Measurements from ENCODE around the gene ROR1. TPM values are rescaled to one million over a fixed set of nuclear protein-coding genes. Genes with fewer than 3 reads are reported as not detected.

ROR1 gene
- total and polyA plus RNA-seq, 2 donors (not counting 3 experiments of a cell fraction or from before 2014, with no cell fraction given): 2.6 to 3.5 TPM

DNA sequence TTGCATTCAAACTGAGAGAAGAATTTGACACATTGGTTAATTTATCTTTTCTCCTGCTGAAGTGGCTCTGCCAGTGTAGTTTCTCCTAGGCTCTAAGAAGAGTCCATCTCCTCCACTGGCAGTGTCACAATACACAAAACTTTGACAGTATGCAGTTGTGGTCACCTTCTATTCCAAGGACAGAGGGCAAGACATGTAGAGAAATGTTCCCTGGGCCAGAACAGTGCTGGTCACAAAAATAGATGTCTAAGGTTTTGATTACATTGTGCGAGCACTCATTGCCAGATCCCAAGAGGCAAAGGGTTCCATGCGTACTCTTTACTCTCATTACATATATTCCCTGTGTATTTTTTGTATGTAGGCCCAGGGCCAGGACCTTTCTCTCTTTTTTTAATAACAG is 281.5 kb downstream of the ROR1 start:
- no peak overlapping the region for H3K4me3 ChIP-seq (replicated peaks in 1 of 3; ENCODE audit: insufficient read depth in 1 of 3, low read depth in 1 of 3, low read length in 3 of 3)
- ChIA-PET CTCF (no interaction called here), POLR2A (no interaction called here)
- dilution Hi-C loops (cut with MboI; ENCODE audit: extremely low pct_ligation_motif_present, low sequenced_read_pairs): no loop called here
- H3K4me1 ChIP-seq (ENCODE audit: control insufficient read depth, extremely low read depth, insufficient read depth, low read length): no peaks in the 10 kb centered on the region
- TF ChIP-seq, protein P1, sequence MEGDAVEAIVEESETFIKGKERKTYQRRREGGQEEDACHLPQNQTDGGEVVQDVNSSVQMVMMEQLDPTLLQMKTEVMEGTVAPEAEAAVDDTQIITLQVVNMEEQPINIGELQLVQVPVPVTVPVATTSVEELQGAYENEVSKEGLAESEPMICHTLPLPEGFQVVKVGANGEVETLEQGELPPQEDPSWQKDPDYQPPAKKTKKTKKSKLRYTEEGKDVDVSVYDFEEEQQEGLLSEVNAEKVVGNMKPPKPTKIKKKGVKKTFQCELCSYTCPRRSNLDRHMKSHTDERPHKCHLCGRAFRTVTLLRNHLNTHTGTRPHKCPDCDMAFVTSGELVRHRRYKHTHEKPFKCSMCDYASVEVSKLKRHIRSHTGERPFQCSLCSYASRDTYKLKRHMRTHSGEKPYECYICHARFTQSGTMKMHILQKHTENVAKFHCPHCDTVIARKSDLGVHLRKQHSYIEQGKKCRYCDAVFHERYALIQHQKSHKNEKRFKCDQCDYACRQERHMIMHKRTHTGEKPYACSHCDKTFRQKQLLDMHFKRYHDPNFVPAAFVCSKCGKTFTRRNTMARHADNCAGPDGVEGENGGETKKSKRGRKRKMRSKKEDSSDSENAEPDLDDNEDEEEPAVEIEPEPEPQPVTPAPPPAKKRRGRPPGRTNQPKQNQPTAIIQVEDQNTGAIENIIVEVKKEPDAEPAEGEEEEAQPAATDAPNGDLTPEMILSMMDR (IDR thresholded peaks at IDR 0.05; ENCODE audit: extremely low read depth in 1 of 2, insufficient read depth in 1 of 2, low read depth in 1 of 2, low read length in 2 of 2): no peak
- TF ChIP-seq FOS (IDR thresholded peaks at IDR 0.05; ENCODE audit: borderline replicate concordance, insufficient read depth, low read length) (no peak), EZH2 (IDR thresholded peaks at IDR 0.05; ENCODE audit: borderline replicate concordance, low read depth, low read length, severe bottlenecking) (no peak)
- TF ChIP-seq, protein P2, sequence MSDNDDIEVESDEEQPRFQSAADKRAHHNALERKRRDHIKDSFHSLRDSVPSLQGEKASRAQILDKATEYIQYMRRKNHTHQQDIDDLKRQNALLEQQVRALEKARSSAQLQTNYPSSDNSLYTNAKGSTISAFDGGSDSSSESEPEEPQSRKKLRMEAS (IDR thresholded peaks at IDR 0.05; ENCODE audit: insufficient read depth, insufficient read length): no peak
- H2AFZ ChIP-seq (ENCODE audit: low read depth, low read length): no peak overlapping the region
- DNase-seq (ENCODE audit: low read depth, low spot score) (no peak), FAIRE-seq (no peak)
- no peaks in the 10 kb centered on the region for H3K27me3 ChIP-seq (ENCODE audit: control insufficient read depth in 2 of 2, insufficient read depth in 2 of 2, low read length in 2 of 2)
- H3K9me3 ChIP-seq (replicated peaks; ENCODE audit: control insufficient read depth, insufficient read depth, low read length): no peaks in the 10 kb centered on the region
- no peak overlapping the region for H3K27ac ChIP-seq (ENCODE audit: insufficient read depth, low read depth, low read length)
- H3K4me2 ChIP-seq (ENCODE audit: insufficient read depth, low read length): no peak overlapping the region
- H4K20me1 ChIP-seq (replicated peaks; ENCODE audit: control insufficient read depth, extremely low read depth, insufficient read depth, low read length): no peaks in the 10 kb centered on the region
- intact Hi-C loops (cut with micrococcal nuclease): no loop called here
- H3K9me1 ChIP-seq (replicated peaks; ENCODE audit: control insufficient read depth, extremely low read depth, insufficient read depth, low read length): no peaks in the 10 kb centered on the region
- no peaks in the 10 kb centered on the region for H3K36me3 ChIP-seq (ENCODE audit: control insufficient read depth in 2 of 2, extremely low read depth in 1 of 2, insufficient read depth in 2 of 2, low read length in 2 of 2)
- no peaks in the 10 kb centered on the region for H3K79me2 ChIP-seq (ENCODE audit: control insufficient read depth, insufficient read depth, low read length)
- BruUV-seq (replicated peaks): no TSS peak
- no peak overlapping the region for H3K9ac ChIP-seq (replicated peaks; ENCODE audit: extremely low read depth, insufficient read depth, low read length)

DNA sequence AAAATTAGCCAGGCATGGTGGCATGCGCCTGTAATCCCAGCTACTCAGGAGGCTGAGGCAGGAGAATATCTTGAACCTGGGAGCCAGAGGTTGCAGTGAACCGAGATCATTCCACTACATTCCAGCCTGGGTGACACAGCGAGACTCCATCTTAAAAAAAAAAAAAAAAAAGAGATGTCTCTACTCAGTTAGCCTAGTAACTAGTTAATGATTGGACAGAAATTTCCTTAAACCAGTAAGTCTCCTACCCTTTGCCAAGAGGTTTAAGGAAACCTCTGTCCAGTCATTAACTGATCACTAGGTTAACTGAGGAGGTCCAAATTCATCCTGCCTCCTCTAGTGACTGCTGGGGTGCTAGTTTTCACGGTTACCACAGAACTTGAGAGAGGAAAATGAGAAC is 285.7 kb downstream of the ROR1 start:
- H4K20me1 ChIP-seq (replicated peaks; ENCODE audit: control insufficient read depth, extremely low read depth, insufficient read depth, low read length): no peaks in the 10 kb centered on the region
- H3K4me3 ChIP-seq (replicated peaks in 1 of 3; ENCODE audit: insufficient read depth in 1 of 3, low read depth in 1 of 3, low read length in 3 of 3): no peak overlapping the region
- CTCF ChIA-PET: interaction anchor here (0.7 to 2.7 kb wide), 2 partner anchors 78 to 385 kb away, joined by 3 to 6 read pairs; no protein-coding TSS in a partner anchor
- H3K4me1 ChIP-seq (ENCODE audit: control insufficient read depth, extremely low read depth, insufficient read depth, low read length): peaks cover 3% of the 10 kb centered on the region
- H2AFZ ChIP-seq (ENCODE audit: low read depth, low read length): no peak overlapping the region
- H3K27me3 ChIP-seq (ENCODE audit: control insufficient read depth in 2 of 2, insufficient read depth in 2 of 2, low read length in 2 of 2): no peaks in the 10 kb centered on the region
- TF ChIP-seq, protein P2 (IDR thresholded peaks at IDR 0.05; ENCODE audit: insufficient read depth, insufficient read length): no peak
- TF ChIP-seq EZH2 (IDR thresholded peaks at IDR 0.05; ENCODE audit: borderline replicate concordance, low read depth, low read length, severe bottlenecking): no peak
- TF ChIP-seq POLR2A (IDR thresholded peaks at IDR 0.05; ENCODE audit: low read depth, low read length): no peak
- TF ChIP-seq POLR2AphosphoS5 (IDR thresholded peaks at IDR 0.05; ENCODE audit: insufficient read depth, low read depth, low read length): no peak
- TF ChIP-seq JUN (IDR thresholded peaks at IDR 0.05; ENCODE audit: borderline replicate concordance, insufficient read depth, insufficient read length, low read depth): no peak
- TF ChIP-seq MYC (IDR thresholded peaks at IDR 0.05; ENCODE audit: low read depth, low read length): no peak
- TF ChIP-seq GATA2 (IDR thresholded peaks at IDR 0.05; ENCODE audit: insufficient read depth, insufficient read length, low read depth, low read length): no peak
- no peak for TF ChIP-seq FOS (IDR thresholded peaks at IDR 0.05; ENCODE audit: borderline replicate concordance, insufficient read depth, low read length)
- TF ChIP-seq, protein P1 (IDR thresholded peaks at IDR 0.05; ENCODE audit: extremely low read depth in 1 of 2, insufficient read depth in 1 of 2, low read depth in 1 of 2, low read length in 2 of 2): no peak
- no peaks in the 10 kb centered on the region for H3K36me3 ChIP-seq (ENCODE audit: control insufficient read depth in 2 of 2, extremely low read depth in 1 of 2, insufficient read depth in 2 of 2, low read length in 2 of 2)
- DNase-seq (ENCODE audit: low read depth, low spot score): no peak
- intact Hi-C loops (cut with micrococcal nuclease) (no loop called here), dilution Hi-C loops (cut with MboI; ENCODE audit: extremely low pct_ligation_motif_present, low sequenced_read_pairs) (no loop called here)
- H3K4me2 ChIP-seq (ENCODE audit: insufficient read depth, low read length): no peak overlapping the region
- FAIRE-seq: no peak
- no peak overlapping the region for H3K27ac ChIP-seq (ENCODE audit: insufficient read depth, low read depth, low read length)
- H3K9ac ChIP-seq (replicated peaks; ENCODE audit: extremely low read depth, insufficient read depth, low read length): no peak overlapping the region
- no peaks in the 10 kb centered on the region for H3K79me2 ChIP-seq (ENCODE audit: control insufficient read depth, insufficient read depth, low read length)
- POLR2A ChIA-PET: no interaction called here
- no peaks in the 10 kb centered on the region for H3K9me1 ChIP-seq (replicated peaks; ENCODE audit: control insufficient read depth, extremely low read depth, insufficient read depth, low read length)
- no peaks in the 10 kb centered on the region for H3K9me3 ChIP-seq (replicated peaks; ENCODE audit: control insufficient read depth, insufficient read depth, low read length)
- no TSS peak for BruUV-seq (replicated peaks)

Data from endothelial cell of umbilical vein (primary cell).